Renal cortex interstitium (tissue), 11 donors: ENCODE results near the gene POLE4. TPM values are rescaled to one million over a fixed set of nuclear protein-coding genes. Genes with fewer than 3 reads are reported as not detected.

Experiments
- DNase-seq, 11 donors: peaks; one replicate each; pipeline ENCODE4 v3.0.0-alpha.2; 2013; ENCODE audit warnings: low read depth in 9 of 11, low spot score in 4 of 11; ENCODE audit errors: extremely low read depth in 1 of 11
- polyA plus RNA-seq, 3 donors: library from polyadenylated mRNA; unstranded; fragments of 120-200 nt; gene quantifications; one replicate each; pipeline ENCODE4 v1.2.1, GENCODE V29; 2013; ENCODE audit not compliant: insufficient read length in 3 of 3

The POLE4 gene
- polyA plus RNA-seq, 3 donors: 34.6 to 43.7 (median 41.3) TPM

DNA sequence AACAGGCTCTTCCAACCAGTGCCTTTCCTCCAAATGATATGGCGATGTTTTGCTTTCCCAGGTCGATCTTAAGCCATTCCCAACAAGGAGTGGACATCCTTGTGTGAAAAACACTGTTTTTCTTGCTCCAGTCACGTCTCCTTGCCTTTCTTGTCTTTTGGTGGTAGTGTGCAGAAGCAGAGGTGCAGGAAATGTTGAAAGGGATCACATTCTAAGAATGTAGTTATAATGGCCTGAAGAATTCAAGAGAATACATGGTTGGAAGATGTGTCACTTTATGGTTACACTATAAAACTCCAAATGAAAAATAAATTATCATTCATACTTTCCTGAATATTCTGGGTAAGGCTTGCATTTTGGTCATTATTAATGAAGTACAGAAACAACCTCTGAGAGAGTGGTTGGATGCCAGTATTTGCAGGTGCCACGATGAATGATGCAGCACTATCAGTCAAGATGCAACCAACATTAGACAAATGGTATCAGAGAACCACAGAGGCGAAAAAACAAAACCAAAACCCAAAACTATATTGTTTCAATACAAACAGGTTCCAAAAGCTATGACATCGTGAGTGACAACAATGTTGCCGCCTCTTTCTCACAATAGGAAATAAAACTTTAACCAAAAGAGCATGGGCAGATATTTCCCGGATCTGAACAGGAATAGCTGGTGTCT, 27.5 kb upstream of the POLE4 start:
- DNase-seq: no peak

DNA sequence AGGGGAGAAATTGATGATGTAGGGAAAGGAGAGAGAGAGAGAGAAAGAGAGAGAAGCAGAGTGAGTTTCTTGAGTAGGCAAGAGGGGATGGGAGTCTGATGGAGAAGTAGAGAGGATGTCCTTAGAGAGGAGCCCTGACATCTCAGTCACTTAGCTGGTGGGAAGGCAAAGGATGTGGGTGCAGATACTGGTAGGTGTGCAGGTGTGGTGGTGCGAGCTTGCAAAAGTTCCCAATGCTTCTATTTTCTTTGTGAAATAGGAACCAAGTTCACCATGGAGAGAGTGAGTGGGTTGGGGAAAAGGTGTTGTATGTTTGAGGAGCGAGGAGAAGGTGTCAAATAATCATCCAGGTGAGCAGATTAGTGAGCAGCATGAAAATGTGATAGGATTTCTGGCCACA, 26.5 kb upstream of the POLE4 start:
- no peak for DNase-seq

DNA sequence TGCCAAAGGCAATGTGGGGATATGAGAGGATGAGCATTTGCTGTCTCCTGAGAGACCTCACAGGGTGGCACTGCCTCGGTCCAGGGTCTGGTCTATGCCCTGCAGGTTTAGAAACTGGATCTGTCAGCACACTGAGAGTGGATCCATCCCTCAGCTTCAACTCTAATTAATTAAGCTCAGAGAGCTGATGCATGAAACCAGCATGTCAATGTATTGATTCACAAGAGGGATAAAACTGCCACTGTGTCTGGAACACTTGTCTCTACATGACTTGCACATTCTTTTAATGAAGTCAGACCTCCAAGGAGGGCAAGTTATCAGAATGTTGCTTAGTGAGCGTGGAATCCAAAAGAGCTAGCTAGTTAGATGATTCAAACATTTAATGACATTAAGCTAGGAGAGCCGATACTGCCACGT, 22.5 kb upstream of the POLE4 start:
- DNase-seq: no peak

GRCh38 chr2:74937221-74937880, 21.1 kb upstream of the POLE4 start:
- DNase-seq: no peak

- DNase-seq: no peak
Observed at GRCh38 chr2:74938264-74938663, 20.2 kb upstream of the POLE4 start.

- no peak for DNase-seq
Observed at GRCh38 chr2:74939919-74940812, 18.3 kb upstream of the POLE4 start.

GRCh38 chr2:74941284-74941683, 17.2 kb upstream of the POLE4 start:
- no peak for DNase-seq

DNA sequence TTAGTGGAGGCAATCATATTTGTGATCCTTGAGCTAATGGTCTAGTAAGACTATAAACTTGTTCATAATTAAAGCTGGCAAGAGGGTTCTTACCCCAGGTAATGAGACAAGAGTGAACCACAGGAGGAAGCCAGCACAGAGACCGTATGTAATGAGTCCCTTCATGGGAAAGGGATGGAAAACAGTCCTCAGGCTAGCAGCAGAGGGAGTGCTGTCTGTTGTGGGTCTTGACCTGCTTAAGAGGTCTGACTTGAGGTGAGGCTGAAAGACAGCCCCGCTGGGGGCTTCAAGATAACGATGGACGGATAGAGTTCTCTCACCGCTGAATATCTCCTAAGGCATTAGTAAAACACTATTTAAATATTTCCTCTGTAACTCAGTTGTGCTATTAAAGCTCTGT, 16.2 kb upstream of the POLE4 start:
- DNase-seq: no peak

DNA sequence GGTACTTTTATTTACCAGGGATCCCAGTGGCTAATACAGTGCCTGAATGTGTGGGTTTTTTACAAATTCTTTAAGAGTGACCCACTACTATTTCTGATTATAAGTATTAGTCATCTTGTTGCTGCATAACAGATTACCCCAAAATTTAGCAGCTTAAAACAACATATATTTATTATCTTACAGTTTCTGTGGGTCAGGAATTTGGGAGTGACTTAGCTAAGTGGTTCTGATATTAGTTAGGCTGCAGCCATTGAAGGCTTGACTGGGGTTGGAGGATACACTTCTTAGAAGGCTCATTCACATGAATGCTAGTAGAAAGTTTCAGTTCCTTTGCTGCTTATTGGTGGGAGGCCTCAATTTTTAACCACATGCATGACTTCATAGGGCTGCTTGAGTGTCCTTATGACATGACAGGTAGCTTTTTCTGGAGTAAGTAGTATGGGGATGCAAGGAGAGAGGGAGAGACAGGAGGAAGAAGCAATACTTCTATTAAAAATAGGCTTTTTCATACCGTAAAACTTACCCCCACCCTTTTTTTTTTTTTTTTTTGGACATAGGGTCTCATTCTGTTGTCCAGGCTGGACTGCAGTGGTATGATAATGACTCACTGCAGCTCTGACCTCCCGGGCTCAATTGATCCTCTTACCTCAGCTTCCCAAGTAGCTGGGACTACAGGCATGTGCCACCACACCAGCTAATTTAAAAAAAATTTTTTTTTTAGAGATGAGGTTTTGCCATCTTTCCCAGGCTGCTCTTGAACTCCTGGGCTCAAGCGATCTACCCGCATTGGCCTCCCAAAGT, 13.3 kb upstream of the POLE4 start:
- DNase-seq: no peak

DNA sequence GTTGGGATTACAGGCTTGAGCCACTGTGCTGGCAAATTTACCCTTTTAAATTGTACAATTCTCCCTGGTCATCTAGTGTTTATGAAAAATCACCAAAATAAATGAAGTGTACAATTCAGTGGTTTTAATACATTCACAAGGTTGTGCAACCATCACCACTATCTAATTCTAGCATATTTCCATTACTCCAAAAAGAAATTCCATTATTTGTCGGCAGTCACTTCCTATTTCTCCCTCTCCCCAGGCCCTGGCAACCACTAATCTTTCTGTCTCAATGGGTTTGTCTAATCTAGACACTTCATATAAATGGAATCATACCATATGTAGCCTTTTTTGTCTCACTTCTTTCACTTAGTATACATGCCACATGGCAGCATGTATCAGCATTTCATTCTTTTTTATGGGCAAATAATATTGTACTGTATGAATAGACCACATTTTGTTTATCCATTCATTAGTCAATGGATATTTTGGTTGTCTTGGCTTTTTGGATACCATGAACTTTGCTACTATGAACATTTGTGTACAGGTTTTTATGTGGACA, 12.6 kb upstream of the POLE4 start:
- DNase-seq: no peak

- DNase-seq: no peak
Observed at GRCh38 chr2:74947703-74948102, 10.7 kb upstream of the POLE4 start.

DNA sequence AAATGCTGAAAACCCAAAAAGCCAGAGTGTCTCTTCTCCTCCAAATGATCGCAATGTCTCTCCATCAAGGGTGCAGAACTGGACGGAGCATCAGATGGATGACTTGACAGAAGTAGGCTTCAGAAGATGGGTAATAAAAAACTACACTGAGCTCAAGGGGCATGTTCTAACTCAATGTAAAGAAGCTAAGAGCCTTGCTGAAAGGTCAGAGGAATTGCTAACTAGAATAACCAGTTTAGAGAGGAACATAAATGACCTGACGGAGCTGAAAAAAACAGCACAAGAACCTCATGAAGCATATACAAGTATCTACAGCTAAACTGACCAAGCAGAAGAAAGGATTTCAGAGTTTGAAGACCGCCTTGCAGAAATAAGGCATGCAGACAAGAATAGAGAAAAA, 9.7 kb upstream of the POLE4 start:
- DNase-seq: no peak

GRCh38 chr2:74951211-74951754, 7.2 kb upstream of the POLE4 start:
- no peak for DNase-seq

- no peak for DNase-seq
Observed at GRCh38 chr2:74952575-74952974, 5.9 kb upstream of the POLE4 start.

DNA sequence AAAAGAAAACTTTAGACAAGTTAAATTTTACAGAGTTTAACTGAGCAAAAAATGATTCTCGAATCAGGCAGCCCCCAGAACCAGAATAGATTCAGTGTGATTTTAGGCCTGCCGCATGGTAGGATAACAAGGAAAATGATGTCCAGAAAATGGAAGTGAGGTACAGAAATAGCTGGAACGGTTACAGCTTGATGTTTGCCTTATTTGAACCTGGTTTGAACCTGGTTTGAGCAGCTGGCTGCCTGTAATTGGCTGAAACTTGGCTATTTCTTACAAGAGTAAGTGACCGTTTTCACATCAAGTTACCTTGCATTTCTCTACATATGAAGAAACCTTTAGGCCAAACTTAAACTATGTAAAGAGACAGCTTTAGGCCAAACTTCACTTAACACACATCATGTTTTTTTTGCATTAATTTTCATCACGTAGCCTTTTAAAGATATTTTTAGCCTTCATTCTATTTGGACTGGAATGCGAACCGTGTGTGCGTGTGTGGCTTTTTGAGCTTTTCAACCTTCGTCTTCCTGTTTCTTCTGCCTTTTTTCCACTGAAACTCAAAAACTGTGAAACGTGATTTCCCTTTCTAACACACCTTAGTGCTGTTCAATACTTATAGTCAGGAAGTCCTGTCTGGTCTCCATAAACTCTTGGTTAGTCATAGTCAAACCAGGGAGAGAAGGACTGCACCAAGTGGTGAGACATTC, 4.5 kb upstream of the POLE4 start:
- DNase-seq: no peak

DNA sequence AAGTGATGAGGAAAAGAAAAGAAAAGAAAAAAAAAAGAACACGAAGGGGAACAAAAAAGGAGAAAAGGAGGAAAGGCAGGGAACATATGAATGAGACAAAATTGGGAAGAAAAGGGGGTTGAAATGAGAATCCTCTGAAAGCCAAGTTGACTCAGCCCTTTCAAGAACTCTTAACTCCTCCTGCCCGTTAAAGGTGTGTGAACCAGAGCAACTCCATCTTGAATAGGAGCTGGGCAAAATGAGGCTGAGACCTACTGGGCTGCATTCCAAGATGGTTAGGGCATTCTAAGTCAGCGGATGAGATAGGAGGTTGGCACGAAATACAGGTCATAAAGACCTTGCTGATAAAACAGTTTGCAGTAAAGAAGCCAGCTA, 4.0 kb upstream of the POLE4 start:
- no peak for DNase-seq

GRCh38 chr2:74957886-74958273, 563 bp upstream of the POLE4 start:
- DNase-seq: no peak

DNA sequence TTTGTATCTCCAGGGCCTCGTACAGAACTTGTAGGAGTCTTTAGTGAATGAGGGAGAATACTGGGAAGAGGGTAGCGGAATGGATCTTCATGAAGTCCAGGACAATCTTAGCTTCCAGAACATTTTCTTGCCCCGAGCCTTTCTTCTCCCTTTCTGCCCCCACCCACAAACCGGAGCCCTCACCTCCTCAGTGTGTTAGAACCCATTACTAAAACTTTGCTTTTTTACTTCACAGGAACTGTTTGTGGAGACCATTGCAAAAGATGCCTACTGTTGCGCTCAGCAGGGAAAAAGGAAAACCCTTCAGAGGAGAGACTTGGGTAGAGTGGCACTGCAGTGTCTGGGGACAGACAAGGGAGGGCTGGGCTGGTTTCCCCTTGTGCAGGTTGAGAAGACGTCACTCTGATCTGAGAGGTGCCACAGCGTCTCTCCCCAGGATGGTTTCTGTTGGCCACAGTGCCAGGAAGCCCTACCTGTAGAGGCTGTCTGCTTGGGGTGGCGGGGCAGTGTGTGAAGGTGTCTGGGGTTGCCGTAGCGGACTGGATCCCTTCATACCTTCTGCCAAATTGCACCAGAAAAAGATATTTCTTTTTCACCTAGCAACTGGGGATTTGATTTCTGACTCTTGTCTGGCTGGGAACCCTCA, 786 bp downstream of the POLE4 start:
- DNase-seq: no peak
